H1 (cell line): ENCODE data around the gene TMPRSS15. TPM values are rescaled to one million over a fixed set of nuclear protein-coding genes. Genes with fewer than 3 reads are reported as not detected.

Experiments used
- CHD7 ChIP-seq: fragments of 300-600 bp; sonication (generic); IDR thresholded peaks from 2 replicates; pipeline ENCODE4 v1.7.1; 2012; ENCODE audit warnings: low read length, moderate library complexity, mild to moderate bottlenecking, inconsistent platforms; ENCODE audit not compliant: insufficient replicate concordance
- ZNF274 ChIP-seq: IDR thresholded peaks from 2 replicates; pipeline ENCODE4 v1.7.0; 2012; ENCODE audit warnings: low read length, borderline replicate concordance; ENCODE audit errors: extremely low read depth
- polyA plus RNA-seq, 7 experiments: library from polyadenylated mRNA; depleted of rRNA in 3 of 7; stranded (reverse) in 5 of 7; unstranded in 2 of 7; fragments of >200 nt in 5 of 7; fragments of 200-250 nt in 2 of 7; gene quantifications; 1 replicate in 5 of 7; 2 replicates in 1 of 7; 4 replicates in 1 of 7; pipeline versions ENCODE4 v1.2.1 to v1.2.3, GENCODE V29; 2011 to 2013; ENCODE audit warnings: missing spikeins in 2 of 7, mixed read lengths in 2 of 7
- total RNA-seq: library from RNA; stranded (reverse); fragmentation: NEBNext Ultra II Directional; extraction: Animal tissue kit (Norgen Biotek cat#: 25700); gene quantifications from 2 replicates; pipeline ENCODE4 v1.2.1, GENCODE V29; 2021

TMPRSS15 gene
- total and polyA plus RNA-seq, 2 of the 8 experiments (the other 6 are each of a cell fraction or from before 2014, with no cell fraction given), result not detected

DNA sequence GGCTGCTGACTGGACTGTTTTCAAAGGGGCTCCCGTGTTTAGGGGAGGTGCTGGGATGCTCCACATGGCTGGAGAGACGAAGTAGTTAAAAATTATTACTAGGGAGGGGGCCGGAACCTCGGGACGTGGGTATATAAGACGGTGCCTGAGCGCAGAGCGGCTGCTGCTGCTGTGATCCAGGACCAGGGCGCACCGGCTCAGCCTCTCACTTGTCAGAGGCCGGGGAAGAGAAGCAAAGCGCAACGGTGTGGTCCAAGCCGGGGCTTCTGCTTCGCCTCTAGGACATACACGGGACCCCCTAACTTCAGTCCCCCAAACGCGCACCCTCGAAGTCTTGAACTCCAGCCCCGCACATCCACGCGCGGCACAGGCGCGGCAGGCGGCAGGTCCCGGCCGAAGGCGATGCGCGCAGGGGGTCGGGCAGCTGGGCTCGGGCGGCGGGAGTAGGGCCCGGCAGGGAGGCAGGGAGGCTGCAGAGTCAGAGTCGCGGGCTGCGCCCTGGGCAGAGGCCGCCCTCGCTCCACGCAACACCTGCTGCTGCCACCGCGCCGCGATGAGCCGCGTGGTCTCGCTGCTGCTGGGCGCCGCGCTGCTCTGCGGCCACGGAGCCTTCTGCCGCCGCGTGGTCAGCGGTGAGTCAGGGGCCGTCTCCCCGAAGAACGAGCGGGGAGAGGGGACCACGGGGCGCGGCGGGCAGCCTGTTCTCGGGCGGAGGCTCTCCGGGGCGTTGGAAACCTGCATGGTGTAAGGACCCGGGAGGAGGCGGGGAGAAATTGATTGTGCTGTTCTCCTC lies 158.7 kb downstream of the TMPRSS15 start, which contains the start of gene CHODL (continued):
- TF ChIP-seq ZNF274 (no peak), CHD7 (no peak)
